NCI-H1092 treated with DMSO at 0.1 percent for 48 hours (cell line): Measurements from ENCODE around the gene RASGRP3.

Experiments
- DNase-seq: peaks from one replicate; lab custom pipeline; 2025; lab: John Stamatoyannopoulos, UW

Gene RASGRP3

GRCh38 chr2:33492399-33493134 lies 16.1 kb downstream of the RASGRP3 start:
- no peak for DNase-seq

- DNase-seq = no peak
Measured at GRCh38 chr2:33494155-33494779, 17.8 kb downstream of the RASGRP3 start.

- DNase-seq = no peak
Measured at GRCh38 chr2:33494877-33495641, 18.6 kb downstream of the RASGRP3 start.

GRCh38 chr2:33495683-33496082 lies 19.2 kb downstream of the RASGRP3 start:
- no peak for DNase-seq

GRCh38 chr2:33496150-33496549 lies 19.7 kb downstream of the RASGRP3 start:
- no peak for DNase-seq

- DNase-seq = no peak
Measured at GRCh38 chr2:33496726-33497125, 20.3 kb downstream of the RASGRP3 start.

GRCh38 chr2:33497221-33497650 lies 20.8 kb downstream of the RASGRP3 start:
- DNase-seq = no peak

- no peak for DNase-seq
Measured at GRCh38 chr2:33498291-33498956, 22.0 kb downstream of the RASGRP3 start.

GRCh38 chr2:33500177-33500576 lies 23.7 kb downstream of the RASGRP3 start:
- DNase-seq = no peak

- no peak for DNase-seq
Measured at GRCh38 chr2:33502025-33502424, 25.6 kb downstream of the RASGRP3 start.

- no peak for DNase-seq
Measured at GRCh38 chr2:33503002-33503401, 26.6 kb downstream of the RASGRP3 start.

- no peak for DNase-seq
Measured at GRCh38 chr2:33505966-33506365, 29.5 kb downstream of the RASGRP3 start.

- DNase-seq = no peak
Measured at GRCh38 chr2:33509908-33510585, 33.6 kb downstream of the RASGRP3 start.

- no peak for DNase-seq
Measured at GRCh38 chr2:33510586-33510968, 34.1 kb downstream of the RASGRP3 start.

- DNase-seq = no peak
Measured at GRCh38 chr2:33511141-33511540, 34.7 kb downstream of the RASGRP3 start.

GRCh38 chr2:33512112-33512511 lies 35.7 kb downstream of the RASGRP3 start:
- no peak for DNase-seq

GRCh38 chr2:33513480-33513879 lies 37.0 kb downstream of the RASGRP3 start:
- no peak for DNase-seq

- DNase-seq = no peak
Measured at GRCh38 chr2:33516456-33516995, 40.1 kb downstream of the RASGRP3 start.

- DNase-seq = no peak
Measured at GRCh38 chr2:33518200-33518599, 41.8 kb downstream of the RASGRP3 start.

GRCh38 chr2:33518929-33519328 lies 42.5 kb downstream of the RASGRP3 start:
- DNase-seq = no peak

GRCh38 chr2:33521791-33522281 lies 45.4 kb downstream of the RASGRP3 start:
- DNase-seq = no peak
